Stimulated activated CD4-positive, alpha-beta T cell treated with anti-CD3 and anti-CD28 coated beads, Interleukin-12 subunit alpha, Interleukin-12 subunit beta, amount 100 ng/mL, for 24 hours (primary cell): ENCODE data around the gene SOX6.

Experiments
- DNase-seq, 2 experiments: peaks; one replicate each; pipeline ENCODE4 v3.0.0-alpha.2; 2020; ENCODE audit warnings: low read depth in 2 of 2

SOX6 gene

DNA sequence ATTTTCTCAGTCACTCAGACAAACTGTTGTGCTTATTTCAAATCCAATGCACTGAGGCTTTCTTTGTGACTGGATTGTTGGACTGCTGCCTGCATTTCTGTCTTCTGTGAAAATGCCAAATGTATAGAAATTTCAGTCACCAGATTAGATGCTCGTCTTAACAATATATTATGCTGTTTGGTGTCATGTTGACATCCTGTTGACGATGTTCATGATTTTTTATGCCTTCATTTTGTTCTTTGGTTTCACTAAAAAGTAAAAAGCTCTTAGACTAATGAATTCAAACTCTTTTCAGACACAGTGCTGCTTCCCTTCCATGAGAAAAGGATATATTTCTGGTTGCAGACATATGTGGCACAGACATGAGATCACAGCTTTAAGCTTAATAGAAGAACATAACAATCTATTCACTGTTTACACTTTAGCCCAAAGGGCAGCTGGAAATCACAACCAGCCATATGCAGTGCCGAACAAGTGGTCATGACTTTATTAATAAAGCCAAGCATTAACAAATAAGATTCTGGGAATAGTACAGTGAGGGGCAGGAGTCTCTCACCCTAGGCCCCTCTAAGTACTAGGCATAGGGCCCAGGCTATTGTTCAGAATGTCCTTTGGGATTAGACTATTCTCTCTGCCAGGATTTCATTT lies 9.4 kb upstream of the SOX6 start:
- DNase-seq: no peak

DNA sequence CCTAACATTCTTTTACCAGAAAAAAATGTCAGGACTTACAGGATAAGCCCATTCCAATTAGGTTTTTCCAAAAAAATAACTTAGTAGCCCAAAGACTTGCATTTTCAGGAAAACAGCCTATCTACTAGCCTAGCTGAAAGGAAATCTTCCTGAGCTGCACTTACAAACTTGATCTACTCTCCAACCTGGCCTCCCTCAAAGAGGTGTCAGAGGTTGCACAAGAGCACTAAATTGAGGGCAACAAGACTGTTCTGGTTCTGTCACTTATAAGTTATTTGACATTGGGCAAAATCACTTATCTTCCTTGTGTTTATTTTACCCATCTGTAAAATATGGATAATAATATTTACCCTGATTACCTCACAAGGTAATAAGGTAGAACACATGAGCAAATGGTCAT lies 7.9 kb upstream of the SOX6 start:
- no peak for DNase-seq

DNA sequence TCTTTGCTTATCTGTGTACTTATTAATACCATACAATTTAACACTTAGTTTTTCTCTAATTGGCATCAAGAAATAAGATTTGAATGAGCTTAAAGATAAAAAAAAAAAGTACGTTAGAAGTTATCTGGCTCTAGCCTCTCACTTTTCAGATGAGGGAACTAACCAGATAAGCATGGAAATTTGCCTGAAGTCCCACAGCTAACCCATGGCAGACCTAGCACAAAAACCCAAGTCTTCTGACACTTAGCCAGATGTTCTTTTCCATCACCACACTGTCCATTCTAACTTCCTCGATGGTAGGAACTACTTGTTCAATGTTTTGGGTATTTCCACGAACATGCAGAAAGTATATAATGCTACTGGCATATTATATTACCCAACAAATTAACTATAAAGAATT lies 7.4 kb upstream of the SOX6 start:
- no peak for DNase-seq

DNA sequence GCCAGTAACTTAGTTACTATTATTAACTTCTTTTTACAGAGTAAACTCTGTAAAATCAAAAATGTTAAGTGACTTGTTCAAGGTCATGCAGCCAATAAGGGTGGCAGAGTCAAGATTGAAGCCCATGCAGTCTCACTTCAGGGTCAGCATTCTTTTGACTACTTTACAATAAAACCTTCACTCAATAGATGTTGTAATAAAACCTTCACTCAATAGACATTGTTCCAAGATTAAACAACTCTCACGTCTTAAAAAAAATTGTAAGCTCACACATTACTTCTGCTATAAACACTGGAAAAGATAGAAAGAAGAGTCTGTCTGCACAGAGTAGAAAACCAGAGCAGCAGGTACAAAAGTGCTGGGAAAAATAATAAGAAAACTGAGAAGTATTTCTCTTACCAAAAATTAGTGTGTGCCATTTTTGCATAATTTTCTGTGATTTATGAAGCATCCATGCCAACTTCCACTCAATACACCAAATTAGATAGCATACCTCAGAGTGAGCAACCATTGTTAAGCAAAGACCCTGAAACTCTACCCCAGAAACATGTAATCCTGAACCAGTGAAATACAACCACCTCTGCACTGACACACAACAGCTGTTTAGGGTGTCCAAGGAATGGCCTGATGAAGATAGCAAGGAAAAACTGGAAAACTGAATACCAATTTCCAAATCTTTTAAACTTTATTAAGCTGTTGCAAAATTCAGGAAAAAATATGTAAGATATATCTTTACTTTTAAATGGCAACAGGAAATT lies 4.9 kb upstream of the SOX6 start:
- no peak for DNase-seq

DNA sequence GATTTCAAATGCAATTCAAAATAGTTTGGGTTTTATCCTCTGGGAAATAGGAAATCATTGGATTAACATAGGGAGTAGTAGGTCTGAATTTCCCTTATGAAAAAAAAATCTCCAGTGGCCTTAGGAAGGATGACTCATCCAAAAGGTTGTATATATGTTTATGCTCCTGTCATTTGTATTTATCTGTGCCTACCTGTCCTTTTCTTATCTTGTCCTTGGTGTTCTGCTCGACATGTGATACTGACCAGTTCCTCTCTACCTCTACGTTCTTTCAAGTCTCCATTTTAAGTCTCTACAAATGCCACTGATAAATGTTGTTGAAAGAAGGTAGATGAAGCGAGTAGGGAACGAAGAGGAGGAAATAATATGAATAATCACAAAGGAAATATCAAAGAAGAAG lies 3.0 kb upstream of the SOX6 start:
- DNase-seq: no peak

DNA sequence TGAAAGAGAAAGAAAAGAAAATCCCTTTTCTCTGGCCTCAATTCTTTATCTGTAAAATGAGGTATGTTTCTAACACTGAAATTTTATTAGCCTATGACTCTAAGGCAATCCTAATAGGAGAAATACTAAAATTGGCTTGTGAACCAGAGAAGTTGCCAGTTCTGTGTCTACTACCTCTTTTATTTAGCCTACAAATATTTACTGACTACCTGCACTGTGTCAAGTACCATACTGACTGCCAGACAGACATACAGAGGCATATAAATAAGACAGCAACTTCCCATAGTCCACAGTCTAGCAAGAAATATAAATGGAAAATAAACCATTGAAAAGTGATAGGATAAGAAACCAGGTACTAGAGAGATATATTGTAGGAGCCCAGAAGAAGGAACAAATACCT lies 2.4 kb upstream of the SOX6 start:
- no peak for DNase-seq

DNA sequence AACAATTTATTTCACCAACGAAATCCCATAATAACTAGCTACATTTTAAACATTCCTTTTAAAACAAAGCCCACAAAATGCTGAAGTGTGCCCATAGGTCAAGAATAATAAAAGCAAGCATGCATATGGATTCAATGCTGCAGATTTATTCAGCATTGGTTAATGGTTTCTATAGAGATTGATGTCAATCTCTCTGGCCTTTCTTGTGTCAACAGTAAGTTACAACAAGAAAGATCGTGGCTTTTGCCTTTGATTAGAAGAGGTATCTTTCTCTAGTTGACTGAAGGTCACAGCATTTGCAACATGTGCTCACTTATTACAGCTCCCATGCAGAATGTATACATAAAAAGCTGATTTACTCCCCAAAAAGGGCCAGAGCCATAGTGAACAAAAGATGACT lies 1.4 kb upstream of the SOX6 start:
- DNase-seq: no peak

DNA sequence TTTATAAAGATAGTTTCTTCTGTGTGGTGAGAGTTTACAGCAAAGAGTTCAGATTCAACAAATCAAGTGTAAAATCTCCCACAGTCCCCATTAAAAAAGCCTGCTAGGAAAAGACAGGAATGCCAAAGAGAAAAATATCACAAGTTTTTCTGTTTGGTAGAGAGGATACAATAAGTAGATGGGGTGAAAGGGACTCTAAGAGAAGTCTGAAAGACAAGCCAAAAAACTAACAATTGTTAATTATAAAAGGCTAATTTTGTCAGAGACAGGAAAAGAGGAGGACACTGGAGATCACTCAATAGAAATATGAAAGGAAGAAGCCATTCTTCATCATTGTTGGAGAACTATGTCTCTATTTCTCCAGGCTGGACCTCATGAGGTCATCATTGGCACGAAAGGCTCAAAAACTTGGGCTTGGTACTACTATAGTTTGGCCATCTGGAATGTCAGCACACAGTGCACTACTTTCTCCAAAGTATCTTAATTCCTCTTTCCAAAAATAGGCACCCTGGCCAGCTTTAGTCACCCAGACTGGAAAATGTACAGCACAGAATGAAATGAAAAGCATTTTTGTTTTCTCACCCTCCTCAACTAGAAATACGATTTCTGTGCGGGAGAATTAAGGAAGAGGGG lies 531 bp upstream of the SOX6 start:
- no peak for DNase-seq

DNA sequence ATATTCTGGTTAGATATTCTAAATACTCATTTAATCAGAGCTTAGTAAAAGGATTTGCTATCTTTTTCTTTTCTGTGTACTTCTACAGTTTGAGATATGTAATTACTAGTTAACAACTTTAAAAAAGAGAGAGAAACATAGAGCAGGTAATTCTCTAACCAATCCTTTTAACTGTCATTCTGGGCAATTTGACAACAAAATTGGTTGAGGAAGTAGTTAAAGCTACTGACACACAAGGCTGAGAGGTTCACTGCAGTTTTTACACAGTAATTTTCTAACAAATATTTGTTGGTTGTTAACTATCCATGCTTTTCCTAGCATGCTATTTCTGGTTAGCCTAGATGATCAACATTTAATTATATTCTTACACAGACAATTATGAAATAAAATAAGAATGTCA lies 3.6 kb downstream of the SOX6 start:
- DNase-seq: no peak

DNA sequence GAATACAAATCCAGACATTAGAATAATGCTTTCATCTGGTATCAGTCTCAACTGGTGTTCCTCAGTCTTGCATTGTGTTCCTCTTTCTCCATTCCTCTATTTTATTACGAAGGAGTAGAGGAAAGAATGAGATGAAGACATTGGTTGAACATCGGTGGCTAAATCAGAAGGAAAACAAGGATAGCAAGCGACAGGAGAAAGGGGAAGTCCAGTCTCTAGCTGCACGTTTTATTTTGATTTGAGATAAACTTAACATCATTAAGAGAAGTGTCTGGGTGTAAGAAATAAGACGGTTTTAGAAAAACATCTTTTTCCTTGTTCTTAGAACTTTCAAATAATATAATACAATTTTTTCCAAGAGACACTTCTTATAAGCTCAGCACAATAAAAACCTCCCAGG lies 6.2 kb downstream of the SOX6 start:
- DNase-seq: no peak

DNA sequence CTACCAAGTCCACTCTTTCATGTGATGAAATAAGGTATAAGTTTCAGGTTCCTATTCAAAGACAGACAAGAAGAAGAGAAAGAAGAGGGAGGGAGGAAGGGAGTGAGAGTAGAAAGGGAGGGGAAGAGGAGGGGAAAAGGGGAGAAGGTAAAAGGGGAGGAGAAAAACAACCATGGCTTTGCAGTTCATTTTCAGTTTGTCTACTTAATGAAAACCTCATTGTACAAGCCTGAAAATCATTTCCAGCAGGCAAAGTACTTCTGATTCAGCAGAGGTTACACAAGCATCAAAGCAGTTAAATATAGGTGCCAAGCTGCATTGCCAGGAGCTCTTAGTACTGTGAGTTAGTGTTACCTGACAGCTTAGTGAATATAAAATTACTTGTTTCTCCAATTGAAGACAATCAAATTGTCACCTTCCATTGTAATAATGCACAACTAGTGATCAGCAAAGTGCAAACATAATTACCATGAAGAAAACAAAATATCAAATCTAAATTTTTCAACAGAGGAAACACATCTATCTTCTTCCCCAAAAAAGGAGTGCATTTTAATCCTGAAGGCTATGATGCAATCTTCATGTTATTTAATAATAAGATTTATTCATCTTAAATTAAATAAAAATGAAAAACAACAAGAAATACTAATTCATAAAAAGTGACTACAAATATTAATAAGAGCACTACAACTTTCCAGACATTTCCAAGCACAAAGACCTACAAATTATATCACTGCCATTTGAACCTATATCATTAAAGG lies 8.2 kb downstream of the SOX6 start:
- no peak for DNase-seq

DNA sequence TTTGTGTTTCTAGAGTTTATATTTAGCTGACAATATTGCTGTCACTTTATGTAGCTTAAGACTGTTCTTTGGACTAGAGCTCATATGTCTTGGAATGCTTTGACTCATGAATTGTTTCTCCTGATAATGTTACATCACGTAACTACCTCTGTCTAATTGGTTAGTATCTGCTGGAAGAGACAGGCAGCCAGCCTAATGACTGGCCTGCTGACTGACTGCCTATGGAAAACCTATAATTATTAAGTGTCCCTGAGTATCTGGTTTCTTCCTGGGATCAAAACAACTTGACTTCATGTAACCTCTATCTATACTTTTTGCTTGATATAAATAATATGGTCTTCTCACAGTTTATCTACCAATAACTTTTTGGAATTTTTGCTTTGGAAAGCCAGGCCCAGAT lies 9.4 kb downstream of the SOX6 start:
- DNase-seq: no peak

DNA sequence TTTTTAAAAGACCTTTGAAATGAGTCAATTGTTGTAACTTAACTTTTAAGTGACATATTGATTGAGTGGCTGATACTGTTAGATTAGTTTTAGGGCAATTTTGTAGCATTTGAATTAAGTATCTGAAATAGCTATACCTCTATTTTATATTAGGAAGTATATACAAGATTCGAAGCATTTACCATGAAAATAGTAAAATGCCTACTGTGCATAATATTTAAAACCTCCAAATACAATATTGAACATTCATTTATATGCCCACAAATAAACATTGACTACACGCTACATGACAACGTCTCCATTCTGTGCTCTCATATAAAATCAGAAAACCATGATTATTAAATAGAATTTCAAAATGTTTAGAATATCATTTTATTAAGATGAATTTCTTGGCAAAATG lies 14.5 kb downstream of the SOX6 start:
- no peak for DNase-seq

DNA sequence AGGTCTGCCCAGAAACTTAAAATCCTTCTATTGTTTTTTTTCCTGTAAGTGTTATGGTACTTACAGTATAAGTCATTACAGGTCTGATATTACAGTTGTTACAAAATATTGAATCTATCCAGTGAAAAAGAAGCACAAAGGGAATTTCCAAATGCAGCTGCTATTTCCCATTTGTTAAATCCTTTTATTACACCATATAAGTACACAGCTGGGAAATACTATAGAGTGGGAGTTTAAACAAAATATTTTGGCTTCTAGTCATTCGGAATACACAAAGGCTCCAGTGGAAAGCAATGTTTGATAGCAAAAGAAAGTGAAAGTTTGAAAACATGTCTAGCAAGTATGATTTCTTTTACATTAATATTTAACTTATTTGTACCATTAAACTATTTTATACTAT lies 18.0 kb downstream of the SOX6 start:
- no peak for DNase-seq

DNA sequence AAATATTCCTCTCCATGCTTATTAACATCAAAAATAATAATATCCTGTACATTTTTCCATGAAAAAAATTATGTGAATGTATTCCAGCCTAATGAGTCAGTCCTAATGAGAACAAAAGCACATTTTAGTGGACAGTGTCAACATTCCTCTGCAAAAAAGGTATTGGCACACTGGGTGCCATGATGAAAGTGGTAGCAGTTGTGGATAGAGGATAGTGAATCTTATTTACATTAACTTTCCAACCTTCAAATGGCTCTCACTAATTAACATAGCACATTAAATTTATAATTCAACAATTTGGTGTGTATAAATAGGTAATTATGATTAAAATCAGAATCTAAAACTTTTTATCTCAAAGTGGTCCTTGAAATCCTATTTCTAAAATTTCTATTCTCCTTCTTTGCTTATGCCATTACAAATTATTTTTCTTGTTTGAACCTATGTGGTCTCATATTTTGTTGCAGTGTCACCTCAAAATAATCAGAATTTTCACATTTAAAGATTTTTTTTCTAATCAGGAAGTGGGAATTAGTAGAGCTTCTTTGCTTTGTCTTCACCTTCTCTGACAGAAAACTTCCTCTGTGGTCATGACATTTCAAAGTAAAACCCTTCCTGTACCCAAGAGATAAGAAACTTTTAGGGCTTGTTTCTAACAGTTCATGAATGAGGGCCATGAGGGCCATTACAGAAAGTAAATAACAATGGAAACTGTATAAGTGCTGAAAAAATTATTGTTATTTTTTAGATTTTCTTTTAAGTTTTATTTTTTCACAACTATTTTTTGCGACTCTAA lies 18.7 kb downstream of the SOX6 start:
- DNase-seq: no peak

DNA sequence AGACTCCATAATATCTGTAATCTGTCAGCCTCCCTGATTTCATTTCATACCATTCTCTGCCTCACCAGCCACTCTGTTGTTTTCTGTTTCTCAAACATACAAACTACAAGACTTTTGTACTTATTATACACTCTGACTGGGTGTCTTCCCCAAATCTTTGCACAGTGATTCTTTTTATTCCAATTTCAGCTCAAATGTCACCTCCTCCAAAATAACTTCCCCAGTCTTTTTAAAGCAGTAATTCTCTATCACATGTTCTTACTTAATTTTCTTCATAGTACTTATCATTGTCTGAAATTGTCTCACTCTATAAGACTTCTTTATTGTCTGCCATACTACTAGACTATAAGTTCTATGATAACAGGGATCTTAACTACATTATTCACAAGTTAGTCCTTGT lies 19.6 kb downstream of the SOX6 start:
- no peak for DNase-seq

DNA sequence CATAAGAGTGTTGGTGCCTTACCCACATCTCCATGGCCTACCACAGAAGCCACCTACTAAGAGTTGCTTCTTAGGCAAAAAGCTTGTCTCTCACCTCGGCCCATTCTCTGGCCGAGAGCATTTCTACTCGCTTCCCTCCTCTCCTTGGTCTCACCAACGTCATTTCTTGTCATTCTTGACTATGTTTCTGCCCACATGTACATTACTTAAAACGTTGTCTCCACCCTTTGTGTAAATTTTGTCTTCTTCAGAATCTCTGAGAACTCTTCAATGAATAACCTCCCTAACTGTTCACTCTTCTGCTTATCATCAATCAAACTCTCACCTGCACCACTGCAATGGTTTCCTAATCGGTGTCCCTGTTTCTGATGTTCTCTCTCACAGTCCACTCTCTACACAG lies 20.1 kb downstream of the SOX6 start:
- DNase-seq: no peak

DNA sequence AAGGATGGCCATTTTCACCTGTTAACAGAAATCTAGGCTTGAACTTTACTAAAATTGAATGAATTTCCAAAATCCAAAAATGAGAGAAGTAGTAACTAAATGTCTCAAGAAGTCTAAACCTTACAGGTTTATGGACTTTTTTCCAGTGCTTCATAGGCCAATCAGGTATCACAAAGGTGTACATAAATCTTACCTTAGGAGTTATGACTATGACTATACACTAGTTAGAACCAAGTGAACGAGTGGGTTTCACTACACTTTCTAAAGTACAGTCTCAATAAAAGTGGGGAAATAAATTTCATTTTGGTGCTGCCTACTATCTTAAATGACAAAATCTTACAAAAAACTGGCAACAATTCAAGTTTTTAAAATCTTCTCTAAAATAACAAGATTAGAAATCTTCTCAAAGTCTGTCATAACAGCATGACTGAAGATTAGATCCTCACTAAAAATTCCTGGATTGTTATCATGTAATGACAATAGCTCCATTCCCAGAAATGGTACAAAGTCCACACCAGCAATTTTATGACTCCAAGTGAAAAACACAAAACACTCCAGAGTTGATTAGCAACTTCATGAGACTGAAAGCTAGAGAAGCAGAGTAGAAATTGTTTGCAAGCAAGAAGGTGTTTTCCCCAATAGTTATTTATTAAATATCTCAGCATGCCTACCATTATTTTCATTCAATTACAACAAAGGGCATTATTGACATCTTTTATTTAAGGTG lies 20.9 kb downstream of the SOX6 start:
- DNase-seq: no peak

DNA sequence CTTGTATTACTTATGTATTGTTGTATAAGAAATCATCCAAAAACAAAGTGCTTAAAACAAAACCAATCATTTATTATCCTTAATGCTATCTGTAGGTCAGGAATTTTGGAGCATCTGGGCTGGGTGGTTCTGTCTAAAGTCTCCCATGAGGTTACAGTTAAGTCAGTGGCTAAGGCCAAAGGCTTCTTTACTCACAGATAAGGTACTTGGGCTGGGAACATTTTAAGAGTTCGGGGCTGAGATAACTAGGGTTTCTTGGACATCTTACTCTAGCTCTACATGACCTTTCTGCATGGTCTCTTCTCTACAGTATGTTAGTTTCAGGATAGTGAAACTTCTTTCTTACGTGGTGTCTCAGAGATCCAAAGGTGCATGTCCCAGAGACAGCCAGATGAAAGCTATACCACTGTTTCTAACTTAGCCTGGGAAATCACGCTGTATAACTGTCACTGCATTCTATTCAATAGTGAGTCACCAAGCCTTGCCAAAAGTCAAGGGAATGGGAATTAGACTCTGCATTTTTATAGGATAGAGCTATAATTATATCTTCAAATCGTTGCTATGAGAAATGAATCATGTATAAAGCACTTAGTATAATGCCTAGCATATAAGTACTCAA lies 29.6 kb downstream of the SOX6 start:
- no peak for DNase-seq

DNA sequence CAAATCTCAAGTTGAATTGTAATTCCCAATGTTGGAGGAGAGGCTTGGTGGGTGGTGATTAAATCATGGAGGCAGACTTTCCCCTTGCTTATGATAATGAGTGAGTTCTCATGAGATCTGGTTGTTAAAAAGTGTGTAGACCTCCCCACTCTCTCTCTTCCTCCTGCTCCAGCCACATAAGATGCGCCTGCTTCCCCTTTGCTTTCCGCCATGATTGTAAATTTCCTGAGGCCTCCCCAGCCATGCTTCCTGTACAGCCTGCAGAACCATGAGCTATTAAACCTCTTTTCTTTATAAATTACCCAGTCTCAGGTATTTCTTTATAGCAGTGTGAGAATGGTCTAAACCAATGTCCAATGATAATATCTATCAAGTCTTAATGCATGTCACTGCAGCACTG lies 34.2 kb downstream of the SOX6 start:
- DNase-seq: no peak

DNA sequence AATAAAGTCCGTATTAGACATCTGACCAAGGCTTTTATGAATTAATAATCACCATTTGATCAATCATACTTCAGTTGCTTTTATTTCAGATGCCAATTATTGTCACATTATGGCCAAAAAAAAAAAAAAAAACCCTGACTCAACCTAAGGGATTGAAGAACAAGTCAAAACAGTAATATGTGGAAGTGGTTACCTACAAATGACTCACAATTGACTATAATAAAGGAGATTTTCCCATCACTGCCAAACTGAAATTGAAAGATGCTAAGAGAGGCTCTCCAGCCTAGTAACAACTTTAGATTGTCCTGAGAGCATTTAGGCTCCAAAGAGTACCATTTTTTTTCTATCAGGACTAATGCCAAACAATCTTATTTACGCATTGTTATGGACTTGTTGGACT lies 35.2 kb downstream of the SOX6 start:
- no peak for DNase-seq
